HG03066 (cell line): ENCODE data around the gene SHKBP1.

ENCODE experiments used
- ATAC-seq: cut with Tn5 transposase; IDR thresholded peaks from one replicate; pipeline ENCODE4 v1.9.1; 2021; ENCODE audit warnings: low read depth; ENCODE audit not compliant: unreplicated experiment

The SHKBP1 gene

DNA sequence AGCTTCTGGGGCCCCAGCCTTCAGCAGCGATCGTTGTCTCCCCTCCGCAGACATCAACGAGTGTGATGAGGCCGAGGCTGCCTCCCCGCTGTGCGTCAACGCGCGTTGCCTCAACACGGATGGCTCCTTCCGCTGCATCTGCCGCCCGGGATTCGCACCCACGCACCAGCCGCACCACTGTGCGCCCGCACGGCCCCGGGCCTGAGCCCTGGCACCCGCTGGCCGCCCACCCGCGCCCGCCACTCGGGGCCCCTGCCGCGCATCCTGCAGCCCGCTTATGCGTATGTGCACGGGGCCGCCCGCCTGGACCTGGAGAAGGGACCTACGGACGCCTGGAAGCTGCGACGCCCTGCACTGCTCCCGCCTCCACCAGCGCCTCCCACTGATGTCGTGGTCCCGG lies 52.7 kb downstream of the SHKBP1 start:
- ATAC-seq: no peak

DNA sequence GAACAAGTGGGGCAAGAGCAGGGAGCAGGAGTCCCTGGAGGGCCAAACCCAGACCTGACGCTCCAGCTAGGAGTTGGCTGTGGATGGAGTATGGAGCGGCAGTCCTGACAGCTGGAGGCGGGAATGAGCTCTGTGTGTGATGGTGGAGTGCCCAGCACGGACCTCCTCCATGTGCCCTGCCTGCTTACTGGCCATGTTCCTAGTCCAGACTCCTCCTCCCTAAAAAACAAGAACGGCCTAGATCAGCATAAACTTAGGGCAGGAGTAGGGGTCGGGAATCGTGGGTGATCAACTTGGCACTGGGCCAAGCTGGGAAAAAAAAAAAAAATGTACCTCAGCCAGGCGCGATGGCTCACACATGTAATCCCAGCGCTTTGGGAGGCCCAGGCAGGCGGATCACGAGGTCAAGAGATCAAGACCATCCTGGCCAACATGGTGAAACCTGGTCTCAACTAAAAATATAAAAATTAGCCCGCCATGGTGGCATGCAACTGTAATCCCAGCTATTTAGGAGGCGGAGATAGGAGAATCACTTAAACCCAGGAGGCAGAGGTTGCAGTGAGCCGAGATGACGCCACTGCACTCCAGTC lies 54.0 kb downstream of the SHKBP1 start:
- ATAC-seq: no peak

DNA sequence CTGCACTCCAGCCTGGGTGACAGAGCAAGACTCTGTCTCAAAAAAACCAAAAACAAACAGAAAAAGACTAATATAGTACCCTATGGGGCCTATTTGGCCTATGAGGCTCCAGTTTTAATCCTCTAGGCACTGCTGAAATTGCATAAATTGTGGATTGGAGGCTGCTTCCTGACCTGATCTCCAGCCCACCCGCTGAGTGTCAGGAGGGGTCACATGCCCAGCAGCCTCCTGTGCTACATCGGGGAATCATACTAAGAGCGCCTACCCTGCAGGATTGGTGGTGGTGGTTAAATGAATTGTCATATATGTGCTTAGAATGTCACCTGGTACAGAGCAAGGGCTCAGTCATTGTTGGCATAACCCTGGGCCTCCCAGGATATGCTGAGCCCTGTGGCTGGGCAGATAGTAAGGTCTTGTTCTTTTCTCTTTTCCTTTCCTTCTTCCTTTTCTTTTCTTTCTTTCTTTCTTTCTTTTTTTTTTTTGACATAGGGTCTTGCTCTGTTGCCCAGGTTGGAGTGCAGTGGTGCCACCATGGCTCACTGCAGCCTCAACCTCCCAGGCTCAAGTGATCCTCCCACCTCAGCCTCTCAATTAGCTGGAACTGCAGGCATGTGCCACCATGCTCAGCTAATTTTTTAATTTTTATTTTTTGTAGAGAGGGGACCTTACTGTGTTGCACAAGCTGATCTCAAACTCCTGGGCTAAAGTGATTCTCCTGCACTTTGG lies 55.8 kb downstream of the SHKBP1 start:
- no peak for ATAC-seq

DNA sequence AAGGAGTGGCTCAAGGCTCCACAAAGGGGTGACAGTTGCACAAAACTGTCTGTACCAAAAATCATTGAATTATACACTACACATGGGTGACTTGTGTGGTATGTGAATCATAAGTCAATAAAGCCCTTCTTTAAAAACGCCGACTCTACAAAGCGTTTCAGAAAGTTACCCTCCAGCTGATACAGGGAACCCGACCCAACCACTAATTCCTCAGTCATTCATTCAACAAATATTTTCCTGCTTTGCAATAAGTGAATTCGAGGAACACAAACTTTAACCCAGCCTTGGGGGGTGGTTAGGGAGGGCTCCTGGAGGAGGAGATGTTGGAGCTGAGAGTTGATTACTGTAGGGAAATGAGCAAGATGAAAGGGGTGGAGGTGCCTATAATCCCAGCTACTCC lies 56.5 kb downstream of the SHKBP1 start:
- ATAC-seq: no peak

DNA sequence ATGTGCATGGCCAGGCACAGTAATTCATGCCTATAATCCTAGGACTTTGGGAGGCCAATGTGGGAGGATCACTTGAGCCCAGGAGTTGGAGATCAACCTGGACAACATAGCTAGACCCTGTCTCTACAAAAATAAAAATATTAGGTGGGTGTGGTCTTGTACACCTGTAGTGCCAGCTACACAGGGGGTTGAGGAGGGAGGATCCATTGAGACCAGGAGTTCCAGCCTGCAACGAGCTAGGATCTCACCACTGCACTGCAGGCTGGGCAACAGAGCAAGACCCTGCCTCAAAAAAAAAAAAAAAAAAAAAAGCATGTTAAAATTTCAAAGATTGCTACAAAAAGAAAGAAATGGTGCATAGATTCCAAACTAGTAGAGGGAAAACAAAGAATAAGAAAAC lies 61.7 kb downstream of the SHKBP1 start:
- ATAC-seq: no peak

DNA sequence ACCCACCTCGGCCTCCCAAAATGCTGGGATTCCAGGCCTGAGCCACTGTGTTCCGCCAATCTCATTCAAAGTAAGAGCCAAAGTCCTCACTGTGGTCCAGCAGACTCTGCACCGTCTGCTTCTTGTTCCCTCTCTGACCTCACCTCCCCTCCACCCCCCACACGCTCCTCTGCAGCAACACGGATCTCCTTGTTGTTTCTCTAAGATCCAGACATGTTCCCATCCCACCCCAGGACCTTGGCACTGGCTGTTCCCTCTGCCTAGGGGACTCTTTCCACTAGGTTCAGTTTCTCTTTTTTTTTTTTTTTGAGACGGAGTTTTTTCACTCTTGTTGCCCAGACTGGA lies 62.9 kb downstream of the SHKBP1 start:
- ATAC-seq: no peak

DNA sequence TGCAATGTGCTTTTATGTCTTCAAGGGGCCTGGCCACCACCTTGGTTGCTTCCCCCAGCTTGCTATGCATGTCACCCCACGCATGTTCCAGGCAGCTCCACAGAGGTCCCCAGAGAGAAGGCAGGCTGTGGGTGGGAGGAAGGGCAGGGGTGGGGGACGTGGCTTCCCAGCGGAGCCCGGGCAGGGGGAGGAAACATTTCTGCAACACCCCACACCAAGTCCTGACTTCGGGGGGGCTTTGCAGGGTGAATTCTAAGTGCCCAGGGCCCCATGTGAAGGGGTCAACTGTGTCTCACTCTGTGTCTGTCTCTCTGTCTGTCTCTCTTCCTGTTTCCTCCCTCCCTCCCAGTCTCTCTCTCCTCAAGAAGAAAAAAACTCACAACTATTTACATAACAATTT lies 64.1 kb downstream of the SHKBP1 start:
- ATAC-seq: no peak
